NCI-H187 (cell line): Measurements from ENCODE around the gene PSAT1.
"Not testable (repeated sequence)": the region's sequence is repeated elsewhere in the genome, so short reads cannot be mapped to it uniquely, and the experiment has no call there.

Source experiments
- DNase-seq, 2 experiments: peaks; one replicate each; lab custom pipeline; 2025; lab: John Stamatoyannopoulos, UW

Gene PSAT1

DNA sequence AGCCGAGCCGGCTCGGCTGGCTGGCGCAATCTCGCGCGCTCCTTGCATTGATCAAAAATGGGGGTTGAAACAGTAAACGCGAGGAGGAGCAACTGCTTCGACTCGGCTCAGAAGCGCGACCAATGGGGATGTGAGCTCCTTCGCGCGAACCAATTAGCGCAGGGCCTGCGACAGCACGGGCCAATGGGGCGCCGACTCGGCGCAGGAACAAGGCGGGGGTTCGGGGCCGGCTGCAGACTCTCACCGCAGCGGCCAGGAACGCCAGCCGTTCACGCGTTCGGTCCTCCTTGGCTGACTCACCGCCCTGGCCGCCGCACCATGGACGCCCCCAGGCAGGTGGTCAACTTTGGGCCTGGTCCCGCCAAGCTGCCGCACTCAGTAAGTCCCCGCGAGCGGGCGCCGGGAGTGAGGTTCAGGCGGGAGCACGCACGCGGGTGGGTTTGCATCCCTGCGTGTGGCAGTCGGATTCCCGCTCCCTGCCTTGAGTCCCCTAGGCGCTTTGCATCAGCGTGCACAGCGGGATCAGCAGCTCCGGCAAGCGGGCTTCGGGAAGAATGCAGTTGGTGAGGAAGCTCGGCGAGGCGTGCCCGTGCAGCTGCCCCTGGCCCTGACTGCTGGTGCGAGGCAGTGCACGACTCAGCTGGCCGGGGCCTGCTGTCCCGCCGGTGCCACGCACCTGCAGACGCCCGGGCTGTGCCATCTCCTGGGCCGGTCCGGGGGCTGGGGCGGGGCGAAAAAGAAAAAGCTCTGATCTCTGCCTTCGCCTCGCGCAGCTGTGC, at the start of gene PSAT1:
TSS of gene PSAT1 (plus strand) at position 233 of the 779 bp plus-strand sequence. CDS start at position 319, 86 bp downstream.
- DNase-seq, result peak; percentile 48 to 65

DNA sequence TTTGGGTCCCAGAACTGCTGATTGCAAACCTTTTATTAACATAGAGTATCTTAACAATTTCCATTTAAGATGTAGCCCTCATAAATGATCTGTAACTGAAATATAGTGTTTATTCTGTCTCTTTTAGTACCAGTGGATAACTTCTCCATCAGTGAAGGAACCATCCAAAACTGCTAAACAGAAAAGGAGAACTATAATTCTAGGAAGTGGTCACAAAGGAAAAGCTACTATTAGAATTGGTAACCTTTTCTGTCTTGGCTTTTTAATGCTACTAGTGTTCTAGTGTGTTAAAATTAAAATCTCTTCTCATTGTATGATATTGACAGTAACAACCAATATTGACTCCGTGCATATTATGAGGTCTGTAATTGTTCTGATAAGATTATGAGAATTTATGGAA, 48.3 kb upstream of the PSAT1 start:
- DNase-seq, result no peak

- DNase-seq, result no peak
Measured at GRCh38 chr9:78249542-78249941, 47.4 kb upstream of the PSAT1 start.

DNA sequence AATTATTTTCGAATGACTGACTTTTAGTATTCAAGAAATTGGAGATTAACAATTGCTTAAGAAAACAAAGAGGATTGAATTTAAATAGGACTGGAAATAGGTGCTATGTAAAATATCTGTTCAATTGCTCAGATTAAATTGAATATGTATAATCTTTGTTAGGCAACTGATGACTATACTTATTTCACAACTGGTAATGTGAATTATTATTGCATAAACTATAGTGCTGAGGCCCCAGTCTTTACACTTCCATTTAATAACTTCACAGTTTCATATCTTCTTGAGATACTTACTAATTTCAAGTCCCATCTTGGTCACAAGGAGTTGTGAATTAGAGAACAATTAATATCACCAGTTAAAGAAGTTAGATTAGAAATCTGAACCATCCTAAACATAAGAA, 44.3 kb upstream of the PSAT1 start:
- no peak for DNase-seq

DNA sequence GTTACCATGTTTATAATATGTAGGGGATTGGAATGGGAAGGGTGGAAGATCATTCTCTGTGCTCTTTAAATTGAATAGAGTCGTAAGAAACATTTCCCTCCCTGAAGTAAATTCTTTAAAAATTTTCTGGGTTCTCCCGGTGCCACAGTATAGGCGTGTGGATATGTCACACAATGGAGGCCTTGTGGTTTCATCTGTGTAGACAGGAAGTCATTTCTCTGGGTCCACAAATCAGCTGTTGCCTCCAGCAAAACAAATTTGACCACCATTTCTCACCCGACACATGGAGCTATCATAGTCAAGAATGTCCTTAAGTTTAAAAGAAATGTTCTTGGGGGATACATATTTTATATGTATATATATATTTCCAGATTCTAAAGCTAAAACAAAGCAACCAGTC, 43.6 kb upstream of the PSAT1 start:
- no peak for DNase-seq

DNA sequence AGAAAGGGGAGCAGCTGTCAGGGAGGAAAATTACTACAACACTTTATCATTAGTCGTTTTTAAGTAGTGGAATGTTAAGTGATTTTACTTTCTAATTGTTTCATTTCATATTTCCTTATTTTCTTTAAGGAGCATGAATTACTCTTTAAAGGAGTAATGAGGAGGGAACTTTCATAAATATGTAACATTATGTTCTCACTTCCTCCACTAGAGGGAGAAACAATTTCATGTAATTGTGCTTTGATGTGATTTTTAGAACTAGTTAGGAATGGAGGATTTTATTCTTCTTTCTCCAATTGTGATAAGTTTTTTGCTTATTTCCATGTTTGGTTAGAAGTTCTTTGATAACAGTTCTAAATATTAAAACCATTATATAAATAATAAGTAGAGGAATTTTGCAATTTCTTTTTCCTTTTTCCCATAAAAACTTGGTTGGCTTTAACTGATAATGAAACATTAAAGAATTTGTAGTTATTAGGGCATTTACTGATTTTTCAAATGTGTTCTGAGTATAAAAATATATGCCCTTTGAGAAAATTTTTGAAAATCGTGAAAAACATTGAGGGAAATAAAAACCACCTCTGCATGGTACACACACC, 35.4 kb upstream of the PSAT1 start:
- DNase-seq, result no peak

DNA sequence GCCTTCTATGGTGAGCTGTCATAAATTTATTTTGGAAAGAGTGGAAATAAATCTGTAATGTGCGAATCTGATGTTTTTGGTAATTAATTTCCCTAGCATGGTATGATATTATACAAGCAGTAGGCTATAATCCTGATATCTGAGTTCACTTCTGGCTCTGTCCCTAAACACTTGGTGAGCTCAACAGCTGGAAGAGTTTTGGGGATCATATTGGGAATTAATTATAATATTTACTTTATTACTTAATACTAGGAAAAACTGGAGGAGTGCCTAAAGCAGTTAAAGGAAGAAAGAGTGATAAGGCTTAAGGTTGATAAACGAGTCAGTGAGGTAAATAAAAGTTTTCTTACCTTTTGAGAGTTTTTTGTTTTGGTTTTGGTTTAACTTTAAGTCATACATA, 34.3 kb upstream of the PSAT1 start:
- no peak for DNase-seq

GRCh38 chr9:78267889-78268288, 29.0 kb upstream of the PSAT1 start:
- DNase-seq, result no peak

DNA sequence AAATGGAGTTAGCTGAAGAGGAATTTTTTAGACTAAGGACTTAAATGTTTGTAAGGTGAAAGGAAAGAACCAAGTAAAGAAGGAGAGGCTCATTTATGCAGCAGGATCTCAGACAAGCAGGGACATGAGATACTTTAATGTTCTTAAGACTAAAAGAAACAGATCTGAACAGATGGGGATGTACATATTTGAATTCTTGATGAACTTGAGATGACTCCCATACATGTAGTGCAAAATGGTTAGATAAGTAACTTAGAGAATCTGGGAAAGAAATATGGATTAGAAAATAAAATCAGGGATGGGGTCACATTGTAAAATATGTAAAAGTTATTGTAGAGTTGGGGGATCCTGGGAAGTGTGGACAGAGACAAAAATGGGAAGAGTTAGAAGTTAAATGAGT, 27.1 kb upstream of the PSAT1 start:
- DNase-seq, result no peak

- no peak for DNase-seq
Measured at GRCh38 chr9:78272307-78272706, 24.6 kb upstream of the PSAT1 start.

GRCh38 chr9:78273761-78274160, 23.2 kb upstream of the PSAT1 start:
- no peak for DNase-seq

GRCh38 chr9:78278177-78278777, 18.6 kb upstream of the PSAT1 start:
- DNase-seq, result no peak

DNA sequence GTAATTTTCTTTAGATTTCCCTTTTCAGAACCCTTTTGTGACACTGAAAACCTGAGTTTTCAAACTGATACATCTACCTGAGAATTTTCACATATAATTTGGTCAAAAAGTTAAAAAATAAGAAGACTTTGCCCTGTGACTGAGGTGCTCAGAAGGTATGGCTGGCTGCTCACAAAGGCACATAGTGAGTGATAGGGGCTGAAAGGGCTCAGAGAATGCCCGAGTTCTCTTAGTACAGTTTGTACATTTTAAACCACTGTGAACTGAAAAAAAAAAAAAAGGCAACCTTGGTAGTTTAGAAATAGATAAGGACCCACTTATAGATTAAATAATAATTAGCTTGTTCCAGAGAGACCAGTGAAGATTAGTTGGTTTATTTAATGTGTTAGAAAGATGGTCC, 18.1 kb upstream of the PSAT1 start:
- no peak for DNase-seq

GRCh38 chr9:78280982-78281668, 15.8 kb upstream of the PSAT1 start:
- no peak for DNase-seq

- DNase-seq, result not testable (repeated sequence)
Measured at GRCh38 chr9:78284181-78284580, 12.7 kb upstream of the PSAT1 start.

DNA sequence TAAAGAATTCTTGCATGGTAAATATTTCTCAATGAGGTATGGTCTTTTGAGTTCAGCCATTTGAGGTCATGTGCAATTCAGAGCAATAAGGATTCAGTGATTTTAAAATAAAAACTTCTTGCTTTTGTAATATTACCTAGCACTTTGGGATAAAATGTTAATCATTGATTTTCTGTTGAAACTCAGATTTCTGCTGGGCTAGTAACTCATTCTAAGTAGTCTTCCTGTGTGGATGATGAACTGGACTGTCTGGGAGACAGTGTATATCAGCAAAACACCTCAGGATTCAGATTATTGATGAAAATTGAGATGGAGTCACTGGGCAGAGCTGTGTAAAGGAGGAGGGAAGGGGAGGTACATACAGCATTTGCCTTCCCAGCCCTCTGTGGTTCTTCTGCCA, 10.8 kb upstream of the PSAT1 start:
- no peak for DNase-seq

GRCh38 chr9:78286946-78287388, 10.0 kb upstream of the PSAT1 start:
- no peak for DNase-seq

DNA sequence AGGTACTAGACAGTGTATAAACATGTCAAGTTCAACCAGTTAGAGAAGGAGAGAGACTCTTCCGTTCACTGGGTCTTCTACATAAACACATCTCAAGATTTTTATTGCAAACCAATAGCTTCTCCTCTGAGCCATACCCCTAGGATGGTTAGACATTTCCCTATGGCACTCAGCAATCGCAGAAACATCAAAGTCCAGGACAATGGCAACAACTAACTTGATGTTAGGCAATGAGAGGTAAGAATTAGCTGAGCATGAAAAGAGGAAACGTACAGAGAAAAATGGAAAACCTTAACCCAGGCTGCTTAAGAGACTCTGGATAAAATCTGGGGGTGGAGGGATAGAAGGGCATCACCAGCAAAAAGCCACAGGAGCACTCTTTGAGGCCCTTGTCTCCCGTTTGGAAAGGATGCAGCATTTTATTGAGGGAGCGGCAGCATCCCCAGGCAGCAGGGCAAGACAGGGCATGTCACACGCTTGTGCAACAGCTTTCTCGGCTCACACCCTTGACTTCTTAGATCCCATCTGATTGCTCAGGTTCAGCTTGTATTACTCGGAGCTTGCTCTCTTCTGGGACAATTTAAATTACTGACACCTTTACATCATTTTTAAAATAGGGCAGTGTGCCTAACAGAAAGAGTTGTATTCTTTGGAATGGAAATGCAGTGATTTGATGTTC, 8.6 kb upstream of the PSAT1 start:
- peak; percentile 24 to 53 for DNase-seq

- DNase-seq, result no peak
Measured at GRCh38 chr9:78289474-78289873, 7.5 kb upstream of the PSAT1 start.

DNA sequence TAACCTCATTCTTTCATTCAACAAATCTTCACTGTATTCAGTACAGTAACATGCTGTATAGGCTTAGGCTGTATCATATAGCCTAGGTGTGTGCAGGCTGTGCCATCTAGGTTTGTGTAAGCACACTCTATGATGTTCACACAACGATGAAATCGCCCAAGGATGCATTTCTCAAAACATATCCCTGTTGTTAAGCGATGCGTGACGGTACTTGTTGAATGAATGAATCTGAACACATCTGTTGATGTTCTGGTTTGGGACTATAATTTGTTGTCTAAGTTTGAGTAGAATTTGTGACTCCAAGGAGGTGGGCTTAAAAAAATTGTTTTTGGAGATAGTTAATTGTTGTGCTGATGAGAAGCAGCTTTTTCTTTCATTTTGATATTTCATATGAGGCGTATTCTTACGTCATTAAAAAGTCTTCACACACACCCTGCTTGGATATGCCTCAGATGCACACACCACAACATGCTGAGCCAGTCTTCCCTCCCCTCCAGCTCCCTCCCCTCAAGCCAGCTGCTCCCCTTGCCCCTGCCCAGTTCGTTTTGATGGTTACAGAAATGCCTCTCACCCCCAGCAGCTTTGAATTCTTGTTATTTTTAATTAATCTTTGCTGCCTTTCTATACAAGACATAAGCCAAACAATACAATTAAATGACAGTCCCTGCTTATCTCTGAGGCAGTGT, 5.5 kb upstream of the PSAT1 start:
- DNase-seq, result peak in 1 of 2 experiments; percentile 53

DNA sequence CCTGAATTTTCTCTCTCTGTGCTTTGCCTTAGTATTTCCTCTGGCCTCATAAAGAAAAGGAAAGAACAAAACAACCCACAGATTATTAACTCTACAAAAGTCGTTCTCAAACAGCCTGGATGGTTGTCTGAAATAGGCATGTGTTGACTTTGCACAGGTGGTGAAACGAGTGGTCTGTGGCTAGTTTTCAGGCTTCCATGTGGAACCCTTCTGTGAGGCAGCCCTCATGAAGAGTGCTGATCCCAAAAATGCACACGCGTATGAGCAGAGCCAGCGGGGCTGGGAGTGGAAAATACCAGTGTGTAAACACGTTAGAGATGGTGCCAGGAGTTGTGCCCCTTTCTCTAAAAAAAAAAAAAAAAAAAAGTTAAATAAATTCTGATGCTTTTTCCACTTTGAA, 4.9 kb upstream of the PSAT1 start:
- DNase-seq, result no peak
